GM23248 (cell line): ENCODE data around the gene SCAMP5. TPM values are rescaled to one million over a fixed set of nuclear protein-coding genes. Genes with fewer than 3 reads are reported as not detected.

Experiments
- DNase-seq: peaks from one replicate; pipeline ENCODE4 v3.0.0-alpha.2; 2015
- H2AFZ ChIP-seq: fragments of 200-600 bp; sonication (generic); 2 replicates; pipeline ENCODE4 v1.6.1; 2016; ENCODE audit warnings: antibody characterized with exemption
- H3F3A ChIP-seq: fragments of 200-600 bp; sonication (generic); 2 replicates; pipeline ENCODE4 v1.6.1; 2016; ENCODE audit warnings: mild to moderate bottlenecking, antibody characterized with exemption, mixed run types; ENCODE audit not compliant: insufficient read depth
- H3K27ac ChIP-seq: fragments of 200-600 bp; sonication (generic); 2 replicates; pipeline ENCODE4 v1.5.1; 2016; ENCODE audit warnings: mild to moderate bottlenecking
- H3K27me3 ChIP-seq: fragments of 200-600 bp; sonication (generic); replicated peaks from 2 replicates; pipeline ENCODE4 v1.6.1; 2016; ENCODE audit warnings: mild to moderate bottlenecking; ENCODE audit not compliant: insufficient read depth
- H3K36me3 ChIP-seq: fragments of 200-600 bp; sonication (generic); 2 replicates; pipeline ENCODE4 v1.6.1; 2016; ENCODE audit warnings: low read depth, mild to moderate bottlenecking
- H3K4me1 ChIP-seq: fragments of 200-600 bp; sonication (generic); 2 replicates; pipeline ENCODE4 v1.6.1; 2016; ENCODE audit warnings: mild to moderate bottlenecking; ENCODE audit not compliant: insufficient read depth
- H3K4me2 ChIP-seq: fragments of 200-600 bp; sonication (generic); one replicate; pipeline ENCODE4 v1.6.1; 2016; ENCODE audit warnings: mild to moderate bottlenecking; ENCODE audit not compliant: unreplicated experiment
- H3K4me3 ChIP-seq: fragments of 200-600 bp; sonication (generic); 2 replicates; pipeline ENCODE4 v1.5.1; 2016; ENCODE audit warnings: mild to moderate bottlenecking
- H3K79me2 ChIP-seq: fragments of 200-600 bp; sonication (generic); 2 replicates; pipeline ENCODE4 v1.6.1; 2016; ENCODE audit warnings: mild to moderate bottlenecking; ENCODE audit not compliant: insufficient read depth
- H3K9ac ChIP-seq: fragments of 200-600 bp; sonication (generic); 2 replicates; pipeline ENCODE4 v1.6.1; 2016; ENCODE audit warnings: mild to moderate bottlenecking
- H3K9me2 ChIP-seq: fragments of 200-600 bp; sonication (generic); 2 replicates; pipeline ENCODE4 v1.6.1; 2016; ENCODE audit warnings: mixed run types, mild to moderate bottlenecking, moderate library complexity; ENCODE audit not compliant: insufficient read depth
- H3K9me3 ChIP-seq: fragments of 200-600 bp; sonication (generic); one replicate; pipeline ENCODE4 v1.6.1; 2017; ENCODE audit warnings: low read depth
- H4K20me1 ChIP-seq: fragments of 200-600 bp; sonication (generic); 2 replicates; pipeline ENCODE4 v1.6.0; 2016; ENCODE audit not compliant: insufficient read depth
- EZH2 ChIP-seq: fragments of 200-600 bp; sonication (generic); IDR thresholded peaks from 2 replicates; pipeline ENCODE4 v1.6.1; 2018; ENCODE audit warnings: antibody characterized with exemption, mild to moderate bottlenecking; ENCODE audit not compliant: insufficient read depth, poor library complexity, severe bottlenecking
- EZH2phosphoT487 ChIP-seq: fragments of 200-600 bp; sonication (generic); IDR thresholded peaks from 2 replicates; pipeline ENCODE4 v1.6.1; 2018; ENCODE audit warnings: antibody characterized with exemption, moderate library complexity, mild to moderate bottlenecking, low read depth; ENCODE audit not compliant: insufficient read depth
- WGBS, 2 experiments: methylation state at CpG; one replicate each; pipeline ENCODE4 v1.1.6; 2015 to 2017; ENCODE audit warnings: low lambda C conversion rate in 2 of 2, low coverage in 1 of 2; ENCODE audit errors: missing lambda C conversion rate in 2 of 2; 5-methylcytosine and 5-hydroxymethylcytosine counted together
- in situ Hi-C: fragments of 300-500 bp; cut with MboI; formaldehyde crosslinking; loops from 2 replicates; pipeline ENCODE4 v1.15.0; 2020
- polyA plus RNA-seq: library from polyadenylated mRNA; unstranded; fragments of >200 nt; fragmentation: Nextera tagmentation; extraction: Ambion mirVana; gene quantifications from 2 replicates; pipeline ENCODE4 v1.2.1, GENCODE V29; 2016
- total RNA-seq: library from RNA; depleted of rRNA; stranded (reverse); fragments of >200 nt; shearing (Covaris generic); gene quantifications from 2 replicates; pipeline ENCODE4 v1.2.3, GENCODE V29; 2014

SCAMP5 gene
- total and polyA plus RNA-seq, 2 experiments from 2014 or later, result 0.23 to 4.0 TPM

- no peak for TF ChIP-seq EZH2phosphoT487
- no peak for TF ChIP-seq EZH2
- 61 to 84% methylated on average over 2 of the region's 2 CpGs for WGBS, 2 experiments
Measured at GRCh38 chr15:75064846-75065245, 69.5 kb downstream of the SCAMP5 start.

GRCh38 chr15:75065467-75065850 lies 70.1 kb downstream of the SCAMP5 start:
- Histone ChIP-seq H3K4me3 (no peak overlapping the region), H3K4me1 (peaks cover 12% of the 10 kb centered on the region), H3K79me2 (no peaks in the 10 kb centered on the region), H3K36me3 (no peaks in the 10 kb centered on the region), H2AFZ (no peak overlapping the region), H3K9ac (no peak overlapping the region), H3K27me3 (no peaks in the 10 kb centered on the region), H3F3A (peaks cover 4% of the 10 kb centered on the region; the same call in 1 of the 2 replicates), H4K20me1 (no peaks in the 10 kb centered on the region), H3K9me2 (no peaks in the 10 kb centered on the region), H3K9me3 (no peaks in the 10 kb centered on the region), H3K4me2 (no peak overlapping the region), H3K27ac (no peak overlapping the region)
- in situ Hi-C loops, result no loop called here
- WGBS, 2 experiments, result 95 to 100% methylated on average over 1 of the region's 1 CpG
- TF ChIP-seq EZH2phosphoT487 (no peak), EZH2 (no peak)
- DNase-seq, result no peak

More at GRCh38 chr15:75064846-75065245, 69.5 kb downstream of the SCAMP5 start:
- Histone ChIP-seq H3K4me3 (no peak overlapping the region), H3K9me2 (no peaks in the 10 kb centered on the region), H3K36me3 (no peaks in the 10 kb centered on the region), H3K27me3 (no peaks in the 10 kb centered on the region), H3F3A (peaks cover 4% of the 10 kb centered on the region; the same call in 1 of the 2 replicates), H3K27ac (no peak overlapping the region), H3K4me1 (peaks cover 12% of the 10 kb centered on the region), H3K9me3 (no peaks in the 10 kb centered on the region), H3K9ac (no peak overlapping the region), H2AFZ (no peak overlapping the region), H3K79me2 (no peaks in the 10 kb centered on the region), H3K4me2 (no peak overlapping the region), H4K20me1 (no peaks in the 10 kb centered on the region)
- in situ Hi-C loops, result no loop called here
- no peak for DNase-seq

GRCh38 chr15:75065851-75066509 lies 70.6 kb downstream of the SCAMP5 start:
- H3K9me3 ChIP-seq, result no peaks in the 10 kb centered on the region
- H3K4me2 ChIP-seq, result no peak overlapping the region
- no peak for DNase-seq

GRCh38 chr15:75067123-75067830 lies 71.9 kb downstream of the SCAMP5 start:
- Histone ChIP-seq H3K9ac (no peak overlapping the region), H2AFZ (no peak overlapping the region), H3K36me3 (no peaks in the 10 kb centered on the region), H4K20me1 (no peaks in the 10 kb centered on the region), H3K79me2 (no peaks in the 10 kb centered on the region), H3K4me3 (no peak overlapping the region), H3K9me2 (no peaks in the 10 kb centered on the region), H3F3A (peaks cover 4% of the 10 kb centered on the region; the same call in 1 of the 2 replicates), H3K27ac (no peak overlapping the region), H3K27me3 (no peaks in the 10 kb centered on the region), H3K4me2 (no peak overlapping the region), H3K9me3 (no peaks in the 10 kb centered on the region), H3K4me1 (no peaks in the 10 kb centered on the region)
- WGBS, 2 experiments, result 13 to 20% methylated on average over 3 of the region's 3 CpGs
- in situ Hi-C loops, result no loop called here
- TF ChIP-seq EZH2phosphoT487 (no peak), EZH2 (no peak)
- DNase-seq, result peak; percentile 53

More at GRCh38 chr15:75065851-75066509, 70.6 kb downstream of the SCAMP5 start:
- Histone ChIP-seq H3K9me2 (no peaks in the 10 kb centered on the region), H3K27ac (no peak overlapping the region), H3K27me3 (no peaks in the 10 kb centered on the region), H3K4me3 (no peak overlapping the region), H2AFZ (no peak overlapping the region), H3K4me1 (peaks cover 10% of the 10 kb centered on the region), H3K36me3 (no peaks in the 10 kb centered on the region), H3F3A (peaks cover 4% of the 10 kb centered on the region; the same call in 1 of the 2 replicates), H3K79me2 (no peaks in the 10 kb centered on the region), H4K20me1 (no peaks in the 10 kb centered on the region), H3K9ac (no peak overlapping the region)
- in situ Hi-C loops, result no loop called here
- 66 to 67% methylated on average over 6 of the region's 6 CpGs for WGBS, 2 experiments
- TF ChIP-seq EZH2 (no peak), EZH2phosphoT487 (no peak)
